HG02870 (cell line): ENCODE data around the gene GPR37L1.
"Not testable (repeated sequence)": the region's sequence is repeated elsewhere in the genome, so short reads cannot be mapped to it uniquely, and the experiment has no call there.

Experiments
- ATAC-seq: cut with Tn5 transposase; IDR thresholded peaks from one replicate; pipeline ENCODE4 v1.9.1; 2021; ENCODE audit warnings: mild to moderate bottlenecking, moderate library complexity; ENCODE audit not compliant: unreplicated experiment

The GPR37L1 gene

GRCh38 chr1:202133001-202133400 lies 10.3 kb downstream of the GPR37L1 start:
- ATAC-seq, result no peak

- ATAC-seq, result no peak
Observed at GRCh38 chr1:202133496-202133895, 10.8 kb downstream of the GPR37L1 start.

- no peak for ATAC-seq
Observed at GRCh38 chr1:202133989-202134388, 11.3 kb downstream of the GPR37L1 start.

- no peak for ATAC-seq
Observed at GRCh38 chr1:202134645-202135172, 12.0 kb downstream of the GPR37L1 start.

- no peak for ATAC-seq
Observed at GRCh38 chr1:202135221-202135721, 12.6 kb downstream of the GPR37L1 start.

- ATAC-seq, result no peak
Observed at GRCh38 chr1:202140833-202141232, 18.1 kb downstream of the GPR37L1 start.

- not testable (repeated sequence) for ATAC-seq
Observed at GRCh38 chr1:202141468-202141867, 18.8 kb downstream of the GPR37L1 start.

GRCh38 chr1:202143011-202143767 lies 20.5 kb downstream of the GPR37L1 start:
- ATAC-seq, result peak; percentile 19

GRCh38 chr1:202143768-202144401 lies 21.2 kb downstream of the GPR37L1 start:
- ATAC-seq, result peak; percentile 33

- ATAC-seq, result peak; percentile 57
Observed at GRCh38 chr1:202144402-202145067, 21.8 kb downstream of the GPR37L1 start, which contains the start of gene ARL8A. Gene ARL8A (minus strand): TSS chr1:202144737. CDS start chr1:202144572, 165 bp downstream.

- no peak for ATAC-seq
Observed at GRCh38 chr1:202145068-202145743, 22.5 kb downstream of the GPR37L1 start.

GRCh38 chr1:202145744-202146140 lies 23.0 kb downstream of the GPR37L1 start:
- not testable (repeated sequence) for ATAC-seq

GRCh38 chr1:202146279-202146678 lies 23.6 kb downstream of the GPR37L1 start:
- ATAC-seq, result no peak

GRCh38 chr1:202146993-202147392 lies 24.3 kb downstream of the GPR37L1 start:
- no peak for ATAC-seq

- no peak for ATAC-seq
Observed at GRCh38 chr1:202148391-202148790, 25.7 kb downstream of the GPR37L1 start.

GRCh38 chr1:202149566-202149965 lies 26.8 kb downstream of the GPR37L1 start:
- no peak for ATAC-seq

- ATAC-seq, result no peak
Observed at GRCh38 chr1:202150187-202150586, 27.5 kb downstream of the GPR37L1 start.

GRCh38 chr1:202150602-202151001 lies 27.9 kb downstream of the GPR37L1 start:
- ATAC-seq, result no peak

GRCh38 chr1:202151045-202151444 lies 28.3 kb downstream of the GPR37L1 start:
- ATAC-seq, result no peak

- ATAC-seq, result no peak
Observed at GRCh38 chr1:202152399-202152798, 29.7 kb downstream of the GPR37L1 start.

GRCh38 chr1:202153284-202153683 lies 30.6 kb downstream of the GPR37L1 start:
- ATAC-seq, result no peak
